Activated naive CD4-positive, alpha-beta T cell treated with anti-CD3 and anti-CD28 coated beads, Interleukin-2, amount 50 U/mL, for 24 hours (primary cell): ENCODE data around the gene FLACC1.
"Not testable (repeated sequence)": the region's sequence is repeated elsewhere in the genome, so short reads cannot be mapped to it uniquely, and the experiment has no call there.

Experiments used
- H3K27ac Mint-ChIP-seq: one replicate; pipeline ENCODE4 v1.8.0; 2021; ENCODE audit warnings: mild to moderate bottlenecking, mixed read lengths
- H3K27me3 Mint-ChIP-seq: one replicate; pipeline ENCODE4 v1.8.0; 2021; ENCODE audit warnings: mixed read lengths
- H3K36me3 Mint-ChIP-seq: one replicate; pipeline ENCODE4 v1.8.0; 2021; ENCODE audit warnings: mixed read lengths
- H3K4me1 Mint-ChIP-seq: one replicate; pipeline ENCODE4 v1.8.0; 2021; ENCODE audit warnings: mixed read lengths
- H3K4me3 Mint-ChIP-seq: one replicate; pipeline ENCODE4 v1.8.0; 2021; ENCODE audit warnings: mild to moderate bottlenecking, mixed read lengths
- H3K9me3 Mint-ChIP-seq: one replicate; pipeline ENCODE4 v1.8.0; 2021; ENCODE audit warnings: mixed read lengths

The FLACC1 gene

DNA sequence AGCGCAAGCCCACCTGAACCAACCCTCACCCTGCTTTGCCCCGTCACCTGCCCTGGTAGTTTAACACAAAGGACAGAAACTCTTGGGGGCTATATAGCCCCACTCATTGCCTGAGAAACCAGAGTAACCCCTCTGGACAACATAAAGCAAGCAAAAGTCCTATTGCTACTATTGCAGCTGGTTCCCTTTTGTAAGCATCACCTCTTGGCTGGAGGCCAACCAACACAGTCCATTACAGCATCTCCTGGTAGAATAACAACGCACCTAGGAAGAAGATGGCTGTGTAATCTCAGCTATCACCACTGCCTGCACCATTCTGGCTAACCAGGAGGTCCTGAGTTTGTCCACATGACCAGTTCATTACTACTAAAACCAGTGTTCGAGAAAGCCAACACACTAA is 36.4 kb downstream of the FLACC1 start:
- Mint-ChIP-seq H3K9me3 (peaks cover 34% of the 10 kb centered on the region), H3K4me3 (no peak overlapping the region), H3K36me3 (peaks cover 56% of the 10 kb centered on the region), H3K27me3 (no peaks in the 10 kb centered on the region), H3K27ac (no peak overlapping the region), H3K4me1 (no peaks in the 10 kb centered on the region)

DNA sequence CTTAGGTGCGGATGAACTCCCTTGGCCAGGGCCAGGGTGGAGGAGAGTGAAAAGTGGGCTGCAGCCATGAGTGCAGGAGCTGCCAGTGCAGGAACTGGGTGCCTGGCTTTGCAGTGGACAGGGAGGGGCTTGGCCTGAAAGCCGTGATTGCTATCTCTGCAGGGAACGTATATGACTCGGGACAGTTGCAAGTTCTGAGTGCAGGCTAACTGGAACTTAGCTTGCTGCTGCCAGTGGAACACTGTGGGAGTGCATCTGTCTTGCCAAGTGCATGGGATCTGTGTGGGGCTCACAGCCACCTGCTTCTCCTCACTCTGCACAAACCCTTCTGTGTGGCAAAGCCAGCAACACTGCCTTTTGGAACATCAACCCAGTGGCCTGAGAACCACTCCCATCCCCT is 36.9 kb downstream of the FLACC1 start:
- H3K4me1 Mint-ChIP-seq = no peaks in the 10 kb centered on the region
- no peak overlapping the region for H3K27ac Mint-ChIP-seq
- H3K4me3 Mint-ChIP-seq = no peak overlapping the region
- peaks cover 30% of the 10 kb centered on the region for H3K9me3 Mint-ChIP-seq
- H3K36me3 Mint-ChIP-seq = peaks cover 58% of the 10 kb centered on the region
- no peaks in the 10 kb centered on the region for H3K27me3 Mint-ChIP-seq

DNA sequence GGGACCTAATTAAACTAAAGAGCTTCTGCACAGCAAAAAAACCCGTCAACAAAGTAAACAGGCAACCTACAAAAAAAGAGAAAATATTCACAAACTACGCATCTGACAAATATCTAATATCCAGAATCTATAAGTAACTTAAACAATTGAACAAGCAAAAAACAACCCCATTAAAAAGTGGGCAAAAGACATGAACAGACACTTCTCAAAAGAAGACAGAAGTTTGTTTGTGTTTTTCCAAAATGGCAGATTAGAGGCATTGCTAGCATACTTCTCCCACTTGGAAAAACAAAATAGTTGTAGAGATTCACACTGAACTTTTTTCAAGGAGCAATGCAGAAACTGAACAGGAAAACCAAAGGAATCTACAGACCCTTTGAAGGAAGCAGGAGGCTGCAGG is 37.6 kb downstream of the FLACC1 start:
- Mint-ChIP-seq H3K36me3 (peaks cover 60% of the 10 kb centered on the region), H3K9me3 (peaks cover 26% of the 10 kb centered on the region), H3K4me3 (no peak overlapping the region)

DNA sequence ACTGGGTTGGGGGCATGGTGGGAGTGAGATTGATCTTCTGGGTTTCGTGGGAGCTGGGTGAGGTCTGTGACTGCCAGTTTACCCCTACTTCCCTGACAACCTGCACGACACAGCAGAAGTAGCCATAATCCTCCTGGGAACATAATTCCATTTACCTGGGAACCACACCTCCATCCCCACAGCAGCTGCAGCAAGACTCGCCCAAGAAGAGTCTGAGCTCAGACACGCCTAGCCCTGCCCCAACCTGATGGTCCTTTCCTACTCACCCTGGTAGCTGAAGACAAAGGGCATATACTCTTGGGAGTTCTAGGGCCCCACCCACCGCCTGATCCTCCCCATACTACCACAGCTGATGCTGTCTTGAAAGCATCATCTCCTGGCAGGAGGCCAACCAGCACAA is 43.8 kb downstream of the FLACC1 start:
- H3K4me3 Mint-ChIP-seq = no peak overlapping the region
- no peaks in the 10 kb centered on the region for H3K4me1 Mint-ChIP-seq
- peaks cover 10% of the 10 kb centered on the region for H3K9me3 Mint-ChIP-seq
- H3K27ac Mint-ChIP-seq = no peak overlapping the region
- no peaks in the 10 kb centered on the region for H3K27me3 Mint-ChIP-seq
- H3K36me3 Mint-ChIP-seq = peaks cover 69% of the 10 kb centered on the region

More for the DNA sequence above, 37.6 kb downstream of the FLACC1 start:
- no peaks in the 10 kb centered on the region for H3K4me1 Mint-ChIP-seq
- no peak overlapping the region for H3K27ac Mint-ChIP-seq
- H3K27me3 Mint-ChIP-seq = no peaks in the 10 kb centered on the region

DNA sequence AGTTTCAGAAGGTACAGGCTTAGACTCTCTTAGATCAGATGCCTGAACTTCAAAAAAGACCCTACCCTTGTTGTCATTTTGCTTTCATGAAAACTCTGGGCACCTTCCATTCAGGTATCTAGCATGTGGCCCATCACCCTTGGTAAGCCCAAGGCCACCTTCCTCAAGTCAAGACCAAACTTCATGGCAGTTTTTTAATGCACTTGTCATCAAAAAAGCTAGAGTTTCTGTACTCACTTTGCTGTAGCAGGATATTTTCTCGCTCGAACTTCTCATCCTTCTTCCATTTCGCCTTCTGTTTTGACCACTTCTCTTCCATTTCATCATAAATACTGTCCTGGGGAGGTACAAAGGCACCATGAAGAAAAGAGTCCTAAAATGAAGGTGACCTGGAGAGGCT is 48.2 kb downstream of the FLACC1 start:
- peaks cover 60% of the 10 kb centered on the region for H3K36me3 Mint-ChIP-seq
- H3K9me3 Mint-ChIP-seq = no peaks in the 10 kb centered on the region
- H3K4me3 Mint-ChIP-seq = no peak overlapping the region
- no peaks in the 10 kb centered on the region for H3K27me3 Mint-ChIP-seq
- H3K27ac Mint-ChIP-seq = no peak overlapping the region
- no peaks in the 10 kb centered on the region for H3K4me1 Mint-ChIP-seq

DNA sequence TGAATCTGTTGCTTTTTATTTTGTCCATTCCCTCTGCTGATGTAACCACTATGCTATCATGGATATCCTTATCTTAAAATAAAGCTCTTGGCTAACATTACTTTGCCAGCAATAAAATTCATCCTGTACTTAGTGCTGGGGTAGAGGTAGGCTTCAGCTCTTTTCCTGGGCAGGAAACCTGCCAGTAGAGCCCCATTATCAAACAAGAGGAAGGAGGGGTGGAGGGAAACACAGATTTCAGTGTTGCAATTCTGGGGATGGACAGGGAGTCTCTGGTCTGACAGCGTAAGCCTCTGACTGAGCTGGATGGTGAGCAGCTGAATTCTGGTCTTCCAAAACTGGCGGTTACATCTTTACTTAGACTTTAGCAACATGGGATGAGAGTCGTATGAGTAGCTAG is 49.3 kb downstream of the FLACC1 start:
- Mint-ChIP-seq H3K9me3 (peaks cover 2% of the 10 kb centered on the region), H3K36me3 (peaks cover 53% of the 10 kb centered on the region), H3K27me3 (no peaks in the 10 kb centered on the region), H3K4me1 (no peaks in the 10 kb centered on the region), H3K27ac (no peak overlapping the region), H3K4me3 (no peak overlapping the region)

DNA sequence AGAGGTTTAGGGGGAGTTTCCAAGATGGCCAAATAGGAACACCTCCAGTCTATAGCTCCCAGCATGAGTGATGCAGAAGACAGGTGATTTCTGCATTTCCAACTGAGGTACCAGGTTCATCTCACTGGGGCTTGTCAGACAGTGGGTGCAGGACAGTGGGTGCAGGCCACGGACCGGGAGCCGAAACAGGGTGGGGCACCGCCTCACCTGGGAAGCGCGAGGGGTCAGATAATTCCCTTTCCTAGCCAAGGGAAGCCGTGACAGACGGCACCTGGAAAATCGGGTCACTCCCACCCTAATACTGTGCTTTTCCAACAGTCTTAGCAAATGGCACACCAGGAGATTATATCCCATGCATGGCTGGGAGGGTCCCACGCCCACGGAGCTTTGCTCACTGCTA is 57.2 kb downstream of the FLACC1 start:
- not testable (repeated sequence) for H3K27me3 Mint-ChIP-seq, H3K4me3 Mint-ChIP-seq, H3K27ac Mint-ChIP-seq
- Mint-ChIP-seq H3K9me3 (peaks cover 17% of the 10 kb centered on the region), H3K4me1 (peaks cover 20% of the 10 kb centered on the region), H3K36me3 (peaks cover 49% of the 10 kb centered on the region)

DNA sequence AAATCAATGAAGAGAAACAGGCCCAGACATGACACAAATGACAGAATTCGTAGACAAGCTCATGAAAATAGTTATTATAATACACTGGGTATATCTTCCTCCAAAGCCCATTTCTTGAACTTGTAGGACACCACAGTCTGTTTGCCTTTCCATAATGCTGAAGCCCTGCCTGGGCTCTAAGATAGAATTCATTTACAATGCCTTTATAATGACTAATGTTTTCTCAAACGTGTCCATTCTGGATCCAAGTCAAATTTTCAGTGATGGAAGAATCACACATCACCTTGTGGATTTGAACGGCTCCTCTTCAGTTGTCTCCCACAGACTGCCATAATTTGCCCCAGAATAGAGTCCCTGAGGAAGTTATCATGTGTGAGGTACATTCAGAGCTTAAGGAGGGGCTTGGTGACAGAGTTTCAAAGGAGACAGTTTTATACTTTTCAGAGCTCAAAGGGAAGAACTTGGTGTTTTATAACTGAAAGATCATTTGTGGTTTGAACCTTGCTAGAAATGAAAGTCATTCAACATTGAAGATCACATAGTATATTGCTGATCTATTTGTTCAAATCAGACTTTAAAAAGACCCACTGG is 58.6 kb downstream of the FLACC1 start:
- H3K27me3 Mint-ChIP-seq = no peaks in the 10 kb centered on the region
- peaks cover 50% of the 10 kb centered on the region for H3K36me3 Mint-ChIP-seq
- peaks cover 17% of the 10 kb centered on the region for H3K9me3 Mint-ChIP-seq
- H3K4me1 Mint-ChIP-seq = peaks cover 20% of the 10 kb centered on the region
- no peak overlapping the region for H3K27ac Mint-ChIP-seq
- H3K4me3 Mint-ChIP-seq = no peak overlapping the region

DNA sequence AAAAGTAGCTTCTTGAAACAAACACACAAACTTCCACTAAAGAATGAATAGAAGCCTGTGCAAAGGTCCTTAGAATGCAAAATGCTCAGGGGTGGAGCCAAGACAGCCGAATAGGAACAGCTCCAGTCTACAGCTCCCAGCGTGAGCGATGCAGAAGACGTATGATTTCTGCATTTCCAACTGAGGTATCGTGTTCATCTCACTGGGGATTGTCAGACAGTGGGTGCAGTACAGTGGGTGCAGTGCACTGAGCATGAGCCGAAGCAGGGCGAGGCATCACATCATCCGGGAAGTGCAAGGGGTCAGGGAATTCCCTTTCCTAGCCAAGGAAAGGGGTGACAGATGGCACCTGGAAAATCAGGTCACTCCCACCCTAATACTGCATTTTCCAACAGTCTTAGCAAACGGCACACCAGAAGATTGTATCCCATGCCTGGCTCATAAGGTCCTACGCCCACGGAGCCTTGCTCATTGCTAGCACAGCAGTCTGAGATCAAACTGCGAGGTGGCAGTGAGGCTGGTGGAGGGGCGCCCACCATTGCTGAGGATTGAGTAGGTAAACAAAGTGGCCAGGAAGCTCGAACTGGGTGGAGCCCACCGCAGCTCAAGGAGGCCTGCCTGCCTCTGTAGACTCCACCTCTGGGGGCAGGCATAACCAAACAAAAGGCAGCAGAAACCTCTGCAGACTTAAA is 66.5 kb downstream of the FLACC1 start:
- H3K4me3 Mint-ChIP-seq, H3K27ac Mint-ChIP-seq, H3K27me3 Mint-ChIP-seq, H3K4me1 Mint-ChIP-seq, H3K9me3 Mint-ChIP-seq: not testable (repeated sequence)
- peaks cover 49% of the 10 kb centered on the region for H3K36me3 Mint-ChIP-seq

DNA sequence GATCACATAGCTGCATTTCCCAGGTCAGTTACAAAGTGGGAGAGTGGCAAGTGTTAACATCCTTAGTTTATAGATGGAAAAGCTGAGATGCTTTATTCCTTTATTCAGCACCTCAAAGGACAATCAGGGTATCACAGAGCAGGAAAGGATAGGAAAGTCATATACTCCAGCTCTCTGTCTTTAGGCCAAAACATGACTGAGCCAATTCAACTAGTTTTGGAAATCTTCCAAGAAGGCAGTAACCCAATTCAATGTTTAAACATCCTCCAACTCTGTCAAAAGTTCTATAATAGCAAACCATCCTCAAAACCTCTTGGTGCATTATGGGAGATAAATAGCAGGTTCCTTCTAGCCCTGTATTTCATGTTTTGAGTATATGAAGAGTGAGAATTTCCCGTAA is 71.6 kb downstream of the FLACC1 start:
- no peak overlapping the region for H3K27ac Mint-ChIP-seq
- H3K36me3 Mint-ChIP-seq = peaks cover 39% of the 10 kb centered on the region
- H3K4me3 Mint-ChIP-seq = no peak overlapping the region
- no peaks in the 10 kb centered on the region for H3K27me3 Mint-ChIP-seq
- H3K4me1 Mint-ChIP-seq = peaks cover 18% of the 10 kb centered on the region
- no peaks in the 10 kb centered on the region for H3K9me3 Mint-ChIP-seq

DNA sequence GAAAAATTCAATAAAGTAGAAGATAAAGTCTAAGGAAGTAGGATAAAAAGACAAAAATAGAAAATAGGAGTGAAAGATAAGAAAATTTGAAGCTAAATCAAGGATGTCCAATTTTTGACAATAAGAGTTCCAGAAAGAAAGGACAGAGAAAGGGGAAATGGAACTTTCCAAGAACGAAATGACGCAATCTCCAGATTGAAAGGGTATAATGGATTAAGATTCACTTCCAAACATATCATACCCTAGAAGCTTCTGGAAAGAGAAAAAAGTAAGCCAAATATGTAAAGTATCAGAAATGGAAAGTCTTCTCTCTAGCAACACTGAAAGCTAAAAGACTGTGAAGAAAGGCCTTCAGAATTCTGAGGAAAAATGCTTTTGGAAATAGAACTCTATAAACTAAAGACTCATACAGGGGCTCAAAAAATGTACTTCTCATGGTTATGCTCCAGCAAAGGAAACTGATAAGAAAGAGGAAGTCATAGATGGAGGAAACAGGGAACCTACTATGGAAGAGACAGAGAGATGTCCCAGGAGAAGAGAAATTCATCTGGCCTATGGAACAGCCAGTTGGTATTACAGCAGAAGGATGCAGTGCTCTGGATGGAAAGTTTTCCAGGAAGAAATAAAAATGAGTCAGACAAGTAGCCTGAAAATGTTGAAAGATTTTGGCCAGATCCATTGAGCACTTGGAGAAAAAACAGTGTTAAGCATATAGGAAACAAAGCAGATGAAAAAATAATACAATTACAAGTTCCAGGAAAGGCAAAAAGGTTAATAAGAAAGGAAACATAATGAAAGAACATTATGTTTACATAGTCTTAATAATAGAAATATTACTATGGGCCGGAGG is 76.7 kb downstream of the FLACC1 start:
- Mint-ChIP-seq H3K9me3 (no peaks in the 10 kb centered on the region), H3K36me3 (peaks cover 28% of the 10 kb centered on the region), H3K4me1 (peaks cover 37% of the 10 kb centered on the region), H3K4me3 (no peak overlapping the region), H3K27me3 (no peaks in the 10 kb centered on the region), H3K27ac (peak overlapping the region; percentile 81)

DNA sequence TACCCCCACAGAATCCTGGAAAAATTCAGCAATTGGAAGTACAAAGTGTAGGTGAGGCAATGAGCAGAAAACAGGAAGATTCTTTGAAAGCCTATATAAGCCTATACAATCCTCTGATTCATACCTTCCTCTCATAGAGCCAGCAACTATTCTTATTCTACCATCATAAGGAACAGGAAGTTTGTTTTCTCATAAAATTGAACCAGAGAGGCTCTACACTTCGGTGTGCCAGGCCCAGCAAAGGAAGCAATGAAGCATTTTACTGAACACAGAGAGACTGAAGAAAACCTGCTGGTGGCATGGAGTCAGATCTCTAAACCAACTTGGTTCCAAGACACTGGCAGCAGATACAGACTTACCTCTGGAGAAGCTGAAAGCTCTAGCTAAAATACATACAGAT is 78.1 kb downstream of the FLACC1 start:
- Mint-ChIP-seq H3K27me3 (no peaks in the 10 kb centered on the region), H3K36me3 (peaks cover 31% of the 10 kb centered on the region), H3K4me1 (peaks cover 41% of the 10 kb centered on the region), H3K9me3 (no peaks in the 10 kb centered on the region), H3K27ac (peak overlapping the region; percentile 79), H3K4me3 (no peak overlapping the region)

DNA sequence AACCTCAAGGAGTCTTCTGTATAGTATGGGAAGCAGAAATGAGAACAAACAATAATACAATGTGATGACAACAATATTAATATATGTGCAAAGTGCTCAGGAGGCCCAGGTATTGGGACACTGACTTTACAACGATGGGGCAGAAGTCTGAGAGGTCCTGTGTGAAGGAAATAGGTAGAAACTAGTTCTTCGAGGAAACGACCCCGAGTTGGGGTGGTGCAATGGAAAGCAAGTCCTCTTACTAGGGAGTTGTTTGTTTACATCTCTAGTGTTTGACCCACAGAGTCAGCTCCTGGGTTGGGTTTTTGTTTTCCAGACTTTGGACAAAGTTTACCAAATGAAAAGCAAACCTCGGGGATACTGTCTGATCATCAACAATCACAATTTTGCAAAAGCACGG is 80.6 kb downstream of the FLACC1 start:
- H3K36me3 Mint-ChIP-seq = peaks cover 40% of the 10 kb centered on the region
- H3K4me3 Mint-ChIP-seq = no peak overlapping the region
- H3K27me3 Mint-ChIP-seq = no peaks in the 10 kb centered on the region
- H3K27ac Mint-ChIP-seq = peak overlapping the region; percentile 76
- peaks cover 64% of the 10 kb centered on the region for H3K4me1 Mint-ChIP-seq
- H3K9me3 Mint-ChIP-seq = no peaks in the 10 kb centered on the region

DNA sequence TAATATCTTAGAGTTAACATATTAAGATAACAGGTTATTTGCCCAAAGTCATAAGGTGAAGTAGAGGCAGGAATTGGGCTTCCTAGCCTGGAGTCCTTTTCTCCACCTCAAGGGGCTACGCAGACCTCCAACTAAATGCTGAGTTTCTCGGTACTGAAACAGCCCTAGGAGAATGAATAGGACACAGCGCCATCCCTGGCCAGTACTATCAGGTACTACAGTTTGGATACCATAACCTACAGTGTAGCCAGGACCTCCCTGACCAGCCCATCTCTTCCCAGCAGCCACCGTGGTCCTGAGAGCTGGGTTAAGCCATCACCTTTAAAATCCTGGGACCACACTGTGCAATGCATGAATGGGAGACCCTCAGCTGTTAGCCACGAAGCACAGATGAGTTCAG is 81.2 kb downstream of the FLACC1 start:
- Mint-ChIP-seq H3K4me1 (peaks cover 69% of the 10 kb centered on the region), H3K27me3 (no peaks in the 10 kb centered on the region), H3K27ac (peak overlapping the region; percentile 4), H3K4me3 (no peak overlapping the region), H3K9me3 (no peaks in the 10 kb centered on the region), H3K36me3 (peaks cover 41% of the 10 kb centered on the region)

DNA sequence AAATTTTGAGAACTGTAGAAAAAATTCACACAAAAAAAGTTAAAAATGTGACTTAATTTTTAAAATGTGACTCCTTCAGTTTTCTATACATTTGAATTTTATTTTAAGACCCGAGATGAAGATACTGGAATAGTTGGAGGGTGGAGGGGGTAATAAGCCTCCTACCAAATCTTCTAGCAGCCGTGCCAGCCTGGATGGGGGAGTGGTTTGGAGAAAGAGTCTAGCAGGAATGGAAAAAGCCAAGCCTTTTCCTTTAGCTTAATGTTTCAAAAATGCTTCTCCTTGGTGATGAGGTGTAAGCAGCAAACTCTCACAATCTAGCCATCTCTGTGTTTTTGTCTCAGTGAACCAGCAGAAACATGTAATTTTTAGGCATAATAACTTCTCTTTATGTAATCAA is 82.1 kb downstream of the FLACC1 start:
- H3K27me3 Mint-ChIP-seq = no peaks in the 10 kb centered on the region
- H3K27ac Mint-ChIP-seq = peak overlapping the region; percentile 30
- H3K4me1 Mint-ChIP-seq = peaks cover 71% of the 10 kb centered on the region
- no peak overlapping the region for H3K4me3 Mint-ChIP-seq
- H3K9me3 Mint-ChIP-seq = no peaks in the 10 kb centered on the region
- H3K36me3 Mint-ChIP-seq = peaks cover 39% of the 10 kb centered on the region

DNA sequence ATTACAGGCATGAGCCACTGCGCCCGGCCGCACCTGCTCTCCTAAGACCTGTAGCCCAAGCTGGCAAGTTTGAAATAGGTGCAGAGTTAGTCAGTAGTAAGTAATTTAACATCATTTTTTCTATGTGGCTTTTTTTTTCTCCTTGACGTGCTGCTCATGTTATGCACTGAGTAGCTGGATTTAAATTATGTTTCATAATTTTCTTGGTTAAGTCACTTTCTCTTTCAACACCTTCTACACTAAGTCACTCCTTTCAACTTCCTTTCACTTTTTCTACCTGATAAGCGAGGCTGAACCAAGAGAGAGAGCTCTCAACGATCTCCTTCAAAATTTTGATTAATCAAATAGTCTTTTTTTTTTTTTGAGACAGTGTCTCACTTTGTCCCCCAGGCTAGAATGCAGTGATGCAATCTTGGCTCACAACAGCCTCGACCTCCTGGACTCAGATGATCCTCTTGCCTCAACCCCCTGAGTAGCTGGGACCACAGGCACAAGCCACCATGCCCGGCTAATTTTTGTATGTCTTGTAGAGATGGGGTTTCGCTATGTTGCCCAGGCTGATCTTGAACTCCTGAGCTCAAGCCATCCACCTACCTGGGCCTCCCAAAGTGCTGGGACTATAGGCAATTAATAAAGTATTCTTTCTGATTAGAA is 83.7 kb downstream of the FLACC1 start:
- Mint-ChIP-seq H3K9me3 (no peaks in the 10 kb centered on the region), H3K4me1 (peaks cover 74% of the 10 kb centered on the region), H3K4me3 (no peak overlapping the region), H3K27me3 (no peaks in the 10 kb centered on the region), H3K27ac (peak overlapping the region; percentile 79), H3K36me3 (peaks cover 34% of the 10 kb centered on the region)
